ENCODE results near the gene ZC3H18. TPM values are rescaled to one million over a fixed set of nuclear protein-coding genes. Genes with fewer than 3 reads are reported as not detected.

ZC3H18 gene
- polyA plus RNA-seq, 1 experiment, result 11.2 TPM

DNA sequence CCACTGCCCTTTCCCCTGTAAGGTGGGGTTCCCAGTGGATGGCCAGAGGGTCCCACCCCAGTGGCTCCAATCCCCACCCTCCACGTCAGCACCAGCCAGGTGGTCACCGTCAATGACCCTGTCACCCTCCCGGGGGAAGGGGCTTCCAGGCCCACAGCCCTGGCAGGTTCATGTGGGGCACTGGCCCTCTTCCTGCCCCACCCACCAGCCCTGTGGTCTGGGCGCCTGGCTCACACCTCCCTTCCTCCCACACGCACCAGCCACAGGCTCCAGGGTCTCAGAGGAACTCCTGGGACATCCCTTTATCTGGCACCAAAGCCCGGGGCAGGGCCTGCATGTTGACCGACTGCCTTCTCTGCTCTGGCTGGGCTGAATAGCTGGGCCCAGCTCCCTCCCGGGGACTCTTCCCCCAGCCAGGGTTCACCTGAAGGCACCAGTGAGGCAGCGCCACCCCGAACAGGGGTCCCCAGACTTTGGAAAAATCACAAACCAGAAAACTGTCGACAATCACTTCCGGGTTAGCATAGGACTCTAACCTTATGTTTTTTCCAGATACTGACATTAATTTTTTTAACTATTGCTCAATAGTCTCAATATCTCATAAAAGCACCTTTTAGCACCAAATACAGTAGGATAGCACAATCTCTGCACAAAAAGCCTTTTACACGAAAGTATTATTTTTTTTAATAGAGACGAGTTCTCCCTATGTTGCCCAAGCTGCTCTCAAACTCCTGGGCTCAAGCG lies 21.9 kb upstream of the ZC3H18 start:
- Histone ChIP-seq H3K27me3 (ENCODE audit: control insufficient read depth, insufficient read depth, low read length) (peaks cover 23% of the 10 kb centered on the region), H3K4me3 (ENCODE audit: low read depth, low read length) (no peak overlapping the region), H3K36me3 (ENCODE audit: control insufficient read depth, insufficient read depth, low read length) (no peaks in the 10 kb centered on the region)
- POLR2A ChIA-PET, result no interaction called here
- no peak for TF ChIP-seq CTCF (IDR thresholded peaks at IDR 0.05; ENCODE audit: insufficient read depth, low read depth, low read length)
- no peak for DNase-seq (ENCODE audit: low read depth)
- CTCF ChIA-PET, result no interaction called here

DNA sequence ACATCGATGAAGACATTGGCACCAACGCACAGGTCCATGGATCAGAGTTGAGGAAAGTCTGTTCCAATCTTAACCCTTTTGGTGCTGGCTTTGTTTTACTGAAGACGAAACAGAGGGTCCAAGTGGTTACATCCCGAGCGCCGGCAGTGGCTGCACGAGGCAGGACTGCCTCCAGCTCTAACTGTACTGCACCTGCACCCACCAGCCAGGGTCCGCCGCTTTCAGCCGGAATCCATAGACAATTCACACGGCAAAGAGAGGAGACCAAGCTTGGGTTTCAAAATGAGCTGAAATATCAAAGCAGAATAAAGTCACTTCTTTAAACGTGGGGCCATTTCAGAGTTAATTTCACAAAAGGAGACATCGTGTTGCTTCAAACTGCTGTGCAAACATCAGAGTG lies 21.2 kb upstream of the ZC3H18 start:
- TF ChIP-seq CTCF (IDR thresholded peaks at IDR 0.05; ENCODE audit: insufficient read depth, low read depth, low read length), result no peak
- DNase-seq (ENCODE audit: low read depth), result no peak
- Histone ChIP-seq H3K27me3 (ENCODE audit: control insufficient read depth, insufficient read depth, low read length) (peaks cover 26% of the 10 kb centered on the region), H3K4me3 (ENCODE audit: low read depth, low read length) (no peak overlapping the region), H3K36me3 (ENCODE audit: control insufficient read depth, insufficient read depth, low read length) (no peaks in the 10 kb centered on the region)
- POLR2A ChIA-PET, result no interaction called here
- CTCF ChIA-PET, result no interaction called here

DNA sequence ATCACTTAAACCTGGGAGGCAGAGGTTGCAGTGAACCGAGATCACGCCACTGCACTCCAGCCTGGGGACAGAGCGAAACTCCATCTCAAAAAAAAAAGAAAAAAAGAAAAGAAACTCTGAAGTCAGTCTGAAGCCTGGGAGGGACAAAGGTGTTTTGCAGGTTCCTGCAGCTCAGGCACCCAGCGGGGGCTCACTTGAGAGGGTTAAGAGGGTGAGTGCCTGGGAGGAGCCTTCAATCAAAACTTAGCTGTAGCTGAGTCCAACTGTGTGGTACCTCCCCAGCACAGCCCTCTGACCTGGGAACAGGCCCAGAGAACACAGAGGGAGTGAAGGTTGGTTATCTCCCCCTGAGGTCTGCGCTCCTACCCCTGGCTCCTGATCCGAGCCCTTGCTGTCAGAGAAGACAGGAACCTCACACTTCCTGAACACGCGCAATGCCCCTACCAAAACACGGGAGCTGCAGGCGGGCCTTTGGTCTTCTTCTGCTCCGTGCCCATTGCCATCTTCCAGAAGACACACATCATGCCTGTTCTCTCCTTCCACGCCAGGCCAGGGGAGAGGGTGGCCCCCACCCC lies 20.4 kb upstream of the ZC3H18 start:
- ChIA-PET POLR2A (no interaction called here), CTCF (interaction anchor here (0.9 kb wide), 1 partner anchor 11 kb away, joined by 4 read pairs; no protein-coding TSS in a partner anchor)
- no peak for DNase-seq (ENCODE audit: low read depth)
- Histone ChIP-seq H3K4me3 (ENCODE audit: low read depth, low read length) (no peak overlapping the region), H3K36me3 (ENCODE audit: control insufficient read depth, insufficient read depth, low read length) (no peaks in the 10 kb centered on the region), H3K27me3 (ENCODE audit: control insufficient read depth, insufficient read depth, low read length) (peaks cover 30% of the 10 kb centered on the region)
- no peak for TF ChIP-seq CTCF (IDR thresholded peaks at IDR 0.05; ENCODE audit: insufficient read depth, low read depth, low read length)

- TF ChIP-seq CTCF (IDR thresholded peaks at IDR 0.05; ENCODE audit: insufficient read depth, low read depth, low read length), result no peak
- CTCF ChIA-PET, result interaction anchor here (0.9 kb wide), 1 partner anchor 11 kb away, joined by 4 read pairs; no protein-coding TSS in a partner anchor
- H3K36me3 ChIP-seq (ENCODE audit: control insufficient read depth, insufficient read depth, low read length), result no peaks in the 10 kb centered on the region
- POLR2A ChIA-PET, result no interaction called here
- H3K4me3 ChIP-seq (ENCODE audit: low read depth, low read length), result no peak overlapping the region
- H3K27me3 ChIP-seq (ENCODE audit: control insufficient read depth, insufficient read depth, low read length), result peaks cover 32% of the 10 kb centered on the region
- no peak for DNase-seq (ENCODE audit: low read depth)
These were observed 19.9 kb upstream of the ZC3H18 start for GRCh38 chr16:88550246-88550661.

- no peaks in the 10 kb centered on the region for H3K36me3 ChIP-seq (ENCODE audit: control insufficient read depth, insufficient read depth, low read length)
- peaks cover 32% of the 10 kb centered on the region for H3K27me3 ChIP-seq (ENCODE audit: control insufficient read depth, insufficient read depth, low read length)
- ChIA-PET POLR2A (no interaction called here), CTCF (interaction anchor here (0.7 kb wide), 1 partner anchor 11 kb away, joined by 3 read pairs; no protein-coding TSS in a partner anchor)
- H3K4me3 ChIP-seq (ENCODE audit: low read depth, low read length), result no peak overlapping the region
- DNase-seq (ENCODE audit: low read depth), result no peak
- TF ChIP-seq CTCF (IDR thresholded peaks at IDR 0.05; ENCODE audit: insufficient read depth, low read depth, low read length), result no peak
These were observed 18.0 kb upstream of the ZC3H18 start for GRCh38 chr16:88552166-88552565.

All from BJ (cell line).